ENCODE measurements around the gene PPM1F. TPM values are rescaled to one million over a fixed set of nuclear protein-coding genes. Genes with fewer than 3 reads are reported as not detected.
A peak's percentile ranks its signal among the peaks of the same experiment; 100 is the strongest.

Gene PPM1F
- total RNA-seq, 1 donor from 2014 or later = 40.1 TPM

DNA sequence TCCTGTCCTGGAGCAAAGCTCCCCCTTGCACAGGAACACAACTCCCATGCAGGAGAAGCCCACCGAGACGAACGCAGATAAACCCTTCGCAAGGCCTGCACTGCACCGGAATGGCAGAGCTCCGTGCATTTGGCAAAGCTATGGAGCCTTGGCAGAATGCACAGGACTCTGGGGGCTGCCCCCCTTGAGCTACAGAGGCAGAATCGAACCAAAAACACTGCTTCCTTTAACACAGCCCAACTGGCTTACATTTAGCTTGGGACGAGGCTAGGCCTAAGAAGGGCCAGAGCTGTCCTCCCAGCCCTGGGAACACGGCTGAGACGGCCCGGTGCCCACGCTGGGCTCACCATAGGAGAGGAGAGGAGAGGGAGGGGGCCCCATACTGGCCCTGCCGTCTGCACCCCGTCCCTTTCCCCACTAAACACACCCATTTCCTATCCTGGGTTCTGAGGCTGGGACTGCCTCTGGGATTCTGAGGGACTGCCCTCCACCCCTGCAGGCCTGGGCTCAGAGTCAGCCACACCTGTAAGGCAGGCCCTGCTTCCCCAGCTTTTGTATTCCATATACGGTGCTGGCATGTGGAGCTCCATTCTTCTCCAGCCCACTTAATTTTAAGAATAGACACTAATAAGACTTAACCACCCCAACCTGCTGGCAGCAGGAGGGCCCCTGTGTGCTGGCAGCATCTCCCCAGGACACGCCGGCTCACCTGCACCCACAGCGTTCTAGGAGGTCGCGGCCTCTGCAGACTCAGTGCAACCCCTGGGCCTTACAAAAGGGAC lies 32.9 kb downstream of the PPM1F start:
- Mint-ChIP-seq H3K36me3 (ENCODE audit: unreplicated experiment) (no peaks in the 10 kb centered on the region), H3K4me3 (ENCODE audit: unreplicated experiment) (no peak overlapping the region), H3K9me3 (ENCODE audit: unreplicated experiment) (peaks cover 2% of the 10 kb centered on the region), H3K4me1 (ENCODE audit: low read depth, unreplicated experiment) (peaks cover 7% of the 10 kb centered on the region), H3K27ac (ENCODE audit: unreplicated experiment) (no peak overlapping the region), H3K27me3 (ENCODE audit: unreplicated experiment) (peaks cover 2% of the 10 kb centered on the region)
- DNase-seq = no peak
- TF ChIP-seq, protein P1, sequence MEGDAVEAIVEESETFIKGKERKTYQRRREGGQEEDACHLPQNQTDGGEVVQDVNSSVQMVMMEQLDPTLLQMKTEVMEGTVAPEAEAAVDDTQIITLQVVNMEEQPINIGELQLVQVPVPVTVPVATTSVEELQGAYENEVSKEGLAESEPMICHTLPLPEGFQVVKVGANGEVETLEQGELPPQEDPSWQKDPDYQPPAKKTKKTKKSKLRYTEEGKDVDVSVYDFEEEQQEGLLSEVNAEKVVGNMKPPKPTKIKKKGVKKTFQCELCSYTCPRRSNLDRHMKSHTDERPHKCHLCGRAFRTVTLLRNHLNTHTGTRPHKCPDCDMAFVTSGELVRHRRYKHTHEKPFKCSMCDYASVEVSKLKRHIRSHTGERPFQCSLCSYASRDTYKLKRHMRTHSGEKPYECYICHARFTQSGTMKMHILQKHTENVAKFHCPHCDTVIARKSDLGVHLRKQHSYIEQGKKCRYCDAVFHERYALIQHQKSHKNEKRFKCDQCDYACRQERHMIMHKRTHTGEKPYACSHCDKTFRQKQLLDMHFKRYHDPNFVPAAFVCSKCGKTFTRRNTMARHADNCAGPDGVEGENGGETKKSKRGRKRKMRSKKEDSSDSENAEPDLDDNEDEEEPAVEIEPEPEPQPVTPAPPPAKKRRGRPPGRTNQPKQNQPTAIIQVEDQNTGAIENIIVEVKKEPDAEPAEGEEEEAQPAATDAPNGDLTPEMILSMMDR (IDR thresholded peaks at IDR 0.05; ENCODE audit: partially characterized antibody, unreplicated experiment) = no peak

DNA sequence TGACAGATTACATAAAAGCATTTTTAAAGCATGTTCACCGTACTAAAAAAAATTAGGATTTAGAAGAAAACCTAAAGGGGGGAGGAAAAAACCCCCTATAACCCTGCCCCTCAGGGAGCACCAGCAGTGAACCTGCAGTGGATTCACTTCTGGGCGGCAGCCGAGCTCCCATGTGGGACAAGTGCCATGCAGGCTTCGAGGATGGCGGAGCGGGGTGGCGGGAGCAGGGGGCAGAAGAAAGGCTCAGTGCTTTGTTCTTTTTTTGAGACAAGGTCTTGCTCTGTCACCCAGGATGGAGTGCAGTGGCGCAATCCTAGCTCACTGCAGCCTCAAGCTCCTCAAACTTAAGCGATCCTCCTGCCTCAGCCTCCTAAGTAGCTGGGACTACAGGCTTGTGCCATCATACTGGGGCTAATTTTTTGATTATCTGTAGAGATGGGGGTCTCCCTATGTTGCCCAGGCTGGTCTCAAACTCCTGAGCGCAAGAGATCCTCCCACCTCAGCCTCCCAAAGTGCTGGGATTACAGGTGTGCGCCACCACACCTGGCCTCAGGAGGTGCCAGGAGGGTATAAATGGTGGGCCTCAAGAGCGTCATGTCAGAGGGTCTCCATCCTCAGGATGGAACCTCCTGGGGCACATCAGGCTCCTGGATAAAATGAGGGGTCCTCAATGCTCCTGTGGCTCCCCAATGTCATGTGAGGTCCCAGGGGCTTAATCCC lies 34.0 kb downstream of the PPM1F start:
- TF ChIP-seq, protein P1 (IDR thresholded peaks at IDR 0.05; ENCODE audit: partially characterized antibody, unreplicated experiment) = no peak
- Mint-ChIP-seq H3K36me3 (ENCODE audit: unreplicated experiment) (no peaks in the 10 kb centered on the region), H3K27me3 (ENCODE audit: unreplicated experiment) (no peaks in the 10 kb centered on the region), H3K4me3 (ENCODE audit: unreplicated experiment) (no peak overlapping the region), H3K27ac (ENCODE audit: unreplicated experiment) (no peak overlapping the region), H3K4me1 (ENCODE audit: low read depth, unreplicated experiment) (peaks cover 7% of the 10 kb centered on the region), H3K9me3 (ENCODE audit: unreplicated experiment) (no peaks in the 10 kb centered on the region)
- DNase-seq = no peak

DNA sequence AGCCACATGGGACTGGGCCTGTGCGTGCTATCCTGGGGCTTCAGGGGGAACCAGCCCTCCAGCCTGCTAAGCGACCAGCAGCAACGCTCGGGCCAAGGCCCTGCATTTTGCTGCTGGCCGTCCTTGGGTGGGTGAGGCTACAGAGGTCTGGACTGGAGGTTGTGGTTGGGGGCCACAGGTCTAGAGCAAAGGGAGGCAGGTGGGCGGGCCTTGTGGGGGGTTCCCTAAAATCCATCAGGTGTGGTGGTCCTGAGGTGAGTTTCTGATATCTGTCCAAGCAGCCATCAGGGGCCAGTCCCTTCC lies 34.7 kb downstream of the PPM1F start:
- no peak for DNase-seq
- Mint-ChIP-seq H3K4me3 (ENCODE audit: unreplicated experiment) (no peak overlapping the region), H3K36me3 (ENCODE audit: unreplicated experiment) (no peaks in the 10 kb centered on the region), H3K4me1 (ENCODE audit: low read depth, unreplicated experiment) (peaks cover 7% of the 10 kb centered on the region), H3K27me3 (ENCODE audit: unreplicated experiment) (no peaks in the 10 kb centered on the region), H3K27ac (ENCODE audit: unreplicated experiment) (no peak overlapping the region), H3K9me3 (ENCODE audit: unreplicated experiment) (no peaks in the 10 kb centered on the region)
- TF ChIP-seq, protein P1 (IDR thresholded peaks at IDR 0.05; ENCODE audit: partially characterized antibody, unreplicated experiment) = no peak

DNA sequence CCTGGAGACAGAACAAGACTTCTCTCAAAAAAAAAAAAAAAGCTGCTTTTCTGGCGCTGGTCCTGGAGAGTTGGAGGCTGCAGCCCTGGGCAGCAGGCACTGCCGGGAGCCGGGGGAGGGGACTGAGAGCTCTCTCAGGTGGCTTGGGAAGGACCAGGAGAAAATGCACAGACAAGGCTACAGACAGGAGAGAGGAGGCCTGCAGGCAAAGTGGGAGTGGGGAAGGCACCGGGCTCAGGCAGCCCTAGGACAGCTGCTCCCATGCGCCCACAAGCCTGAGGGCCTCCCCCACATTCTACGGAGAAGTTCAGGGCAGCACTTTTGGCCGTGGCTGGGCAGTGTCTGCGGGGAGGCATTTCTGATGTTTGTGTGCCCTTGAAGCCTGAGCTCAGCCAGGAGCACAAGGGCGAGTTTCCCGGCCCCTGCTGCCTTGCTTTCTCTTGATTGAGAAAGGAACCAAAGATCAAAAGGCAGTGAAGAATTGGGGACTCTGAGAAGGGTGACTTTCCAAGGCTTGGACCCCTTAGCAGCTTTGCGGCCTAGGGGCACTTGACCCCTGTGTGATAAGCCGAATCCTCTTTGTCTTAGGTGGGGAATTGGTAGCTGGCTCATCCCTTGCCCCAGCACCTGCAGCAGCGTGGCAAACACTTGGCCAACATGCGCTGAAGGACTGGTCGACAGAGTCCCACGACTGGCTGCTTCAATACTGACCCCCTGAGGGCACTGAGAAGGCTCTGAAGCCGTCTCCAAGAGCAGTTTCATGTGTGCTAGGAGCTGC lies 35.3 kb downstream of the PPM1F start:
- peak overlapping the region; percentile 52 for H3K27ac Mint-ChIP-seq (ENCODE audit: unreplicated experiment)
- peaks cover 7% of the 10 kb centered on the region for H3K4me1 Mint-ChIP-seq (ENCODE audit: low read depth, unreplicated experiment)
- H3K27me3 Mint-ChIP-seq (ENCODE audit: unreplicated experiment) = no peaks in the 10 kb centered on the region
- no peak for DNase-seq
- H3K4me3 Mint-ChIP-seq (ENCODE audit: unreplicated experiment) = no peak overlapping the region
- TF ChIP-seq, protein P1 (IDR thresholded peaks at IDR 0.05; ENCODE audit: partially characterized antibody, unreplicated experiment) = no peak
- H3K36me3 Mint-ChIP-seq (ENCODE audit: unreplicated experiment) = no peaks in the 10 kb centered on the region
- no peaks in the 10 kb centered on the region for H3K9me3 Mint-ChIP-seq (ENCODE audit: unreplicated experiment)
